Measurements from ENCODE around the gene RIMOC1. TPM values are rescaled to one million over a fixed set of nuclear protein-coding genes. Genes with fewer than 3 reads are reported as not detected.
"Not testable (repeated sequence)": the region's sequence is repeated elsewhere in the genome, so short reads cannot be mapped to it uniquely, and the experiment has no call there.

RIMOC1 gene
- total RNA-seq, 1 donor, result 27.6 TPM

DNA sequence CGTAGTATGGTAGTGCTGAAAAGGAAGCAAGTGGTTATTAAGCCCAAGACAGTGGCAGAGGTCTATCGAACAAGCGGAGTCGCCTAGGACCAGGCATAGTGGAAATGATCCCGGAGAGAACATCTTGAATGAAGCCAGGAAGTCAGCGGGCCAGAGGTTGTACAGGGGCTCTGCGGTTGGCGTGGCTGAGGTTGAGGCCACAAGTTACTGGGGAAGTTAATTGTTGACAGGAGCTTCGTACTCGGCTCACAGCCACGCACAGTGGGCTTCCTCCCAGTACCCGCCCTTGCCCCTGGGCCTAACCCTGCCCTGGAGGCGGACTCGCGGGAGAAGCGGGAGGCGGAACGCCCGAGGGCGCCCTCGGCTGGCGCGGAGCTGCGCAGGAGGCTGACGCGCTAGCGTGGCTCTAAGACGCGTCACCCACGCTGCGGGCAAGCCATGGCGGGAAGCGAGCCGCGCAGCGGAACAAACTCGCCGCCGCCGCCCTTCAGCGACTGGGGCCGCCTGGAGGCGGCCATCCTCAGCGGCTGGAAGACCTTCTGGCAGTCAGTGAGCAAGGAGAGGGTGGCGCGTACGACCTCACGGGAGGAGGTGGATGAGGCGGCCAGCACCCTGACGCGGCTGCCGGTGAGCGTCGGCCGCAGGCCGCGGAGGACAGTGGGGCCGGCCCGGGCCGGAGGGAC, 20.9 kb downstream of the RIMOC1 start, which contains the start of gene FBXO4:
TSS of gene FBXO4 (plus strand) at position 410 of the 683 bp plus-strand sequence. CDS start at position 439, 29 bp downstream.
- peak within 1 kb of the TSS; percentile 76 for H3K4me3 ChIP-seq (ENCODE audit: low read depth, low read length)
- TF ChIP-seq, protein P1, sequence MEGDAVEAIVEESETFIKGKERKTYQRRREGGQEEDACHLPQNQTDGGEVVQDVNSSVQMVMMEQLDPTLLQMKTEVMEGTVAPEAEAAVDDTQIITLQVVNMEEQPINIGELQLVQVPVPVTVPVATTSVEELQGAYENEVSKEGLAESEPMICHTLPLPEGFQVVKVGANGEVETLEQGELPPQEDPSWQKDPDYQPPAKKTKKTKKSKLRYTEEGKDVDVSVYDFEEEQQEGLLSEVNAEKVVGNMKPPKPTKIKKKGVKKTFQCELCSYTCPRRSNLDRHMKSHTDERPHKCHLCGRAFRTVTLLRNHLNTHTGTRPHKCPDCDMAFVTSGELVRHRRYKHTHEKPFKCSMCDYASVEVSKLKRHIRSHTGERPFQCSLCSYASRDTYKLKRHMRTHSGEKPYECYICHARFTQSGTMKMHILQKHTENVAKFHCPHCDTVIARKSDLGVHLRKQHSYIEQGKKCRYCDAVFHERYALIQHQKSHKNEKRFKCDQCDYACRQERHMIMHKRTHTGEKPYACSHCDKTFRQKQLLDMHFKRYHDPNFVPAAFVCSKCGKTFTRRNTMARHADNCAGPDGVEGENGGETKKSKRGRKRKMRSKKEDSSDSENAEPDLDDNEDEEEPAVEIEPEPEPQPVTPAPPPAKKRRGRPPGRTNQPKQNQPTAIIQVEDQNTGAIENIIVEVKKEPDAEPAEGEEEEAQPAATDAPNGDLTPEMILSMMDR (IDR thresholded peaks at IDR 0.05; ENCODE audit: insufficient read depth, low read depth, low read length), result peak; percentile 50
- DNase-seq (ENCODE audit: low read depth), result peak; percentile 86

DNA sequence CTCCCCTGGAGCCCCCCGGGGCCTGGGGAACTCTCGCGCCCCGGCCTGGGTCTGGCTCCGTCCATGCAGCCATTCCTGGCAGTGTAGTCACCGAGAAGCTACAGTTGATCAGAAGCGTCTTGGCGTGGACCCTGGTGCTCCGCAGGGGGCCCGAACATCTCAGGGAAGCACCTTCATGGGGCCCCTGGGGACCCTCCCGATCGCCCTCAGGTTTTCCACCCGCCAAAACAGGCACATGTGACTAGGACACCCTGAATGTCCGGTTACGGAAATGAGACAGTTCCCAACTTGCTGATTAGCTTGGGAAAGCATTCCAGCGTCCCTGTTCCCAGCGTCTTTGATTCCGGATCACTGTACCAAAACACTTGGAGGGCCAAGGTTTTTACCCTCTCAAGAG, 21.4 kb downstream of the RIMOC1 start:
- TF ChIP-seq, protein P1 (IDR thresholded peaks at IDR 0.05; ENCODE audit: insufficient read depth, low read depth, low read length), result no peak

DNA sequence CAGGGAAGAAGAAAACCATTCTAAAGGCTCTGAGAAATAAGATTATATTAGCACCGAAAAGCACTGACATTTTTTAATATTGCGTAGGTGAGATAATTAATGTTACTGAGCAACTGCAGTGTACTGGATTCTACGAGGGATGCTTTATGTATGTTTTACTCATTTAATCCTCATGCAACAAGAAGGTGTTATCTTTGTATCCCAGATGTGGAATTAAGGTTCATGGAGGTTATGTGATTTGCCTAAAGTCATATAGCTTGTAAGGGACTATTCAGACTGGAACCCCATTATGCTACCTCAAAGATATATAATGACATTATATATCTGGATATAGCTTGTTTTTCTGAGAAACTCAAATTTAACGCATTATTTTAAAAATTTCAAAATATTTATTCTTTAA, 23.5 kb downstream of the RIMOC1 start:
- no peak for DNase-seq (ENCODE audit: low read depth)
- no peak overlapping the region for H3K4me3 ChIP-seq (ENCODE audit: low read depth, low read length)
- TF ChIP-seq, protein P1 (IDR thresholded peaks at IDR 0.05; ENCODE audit: insufficient read depth, low read depth, low read length), result no peak

More for the DNA sequence above, 21.4 kb downstream of the RIMOC1 start:
- DNase-seq (ENCODE audit: low read depth), result peak; percentile 50
- peak overlapping the region; percentile 76 for H3K4me3 ChIP-seq (ENCODE audit: low read depth, low read length)

DNA sequence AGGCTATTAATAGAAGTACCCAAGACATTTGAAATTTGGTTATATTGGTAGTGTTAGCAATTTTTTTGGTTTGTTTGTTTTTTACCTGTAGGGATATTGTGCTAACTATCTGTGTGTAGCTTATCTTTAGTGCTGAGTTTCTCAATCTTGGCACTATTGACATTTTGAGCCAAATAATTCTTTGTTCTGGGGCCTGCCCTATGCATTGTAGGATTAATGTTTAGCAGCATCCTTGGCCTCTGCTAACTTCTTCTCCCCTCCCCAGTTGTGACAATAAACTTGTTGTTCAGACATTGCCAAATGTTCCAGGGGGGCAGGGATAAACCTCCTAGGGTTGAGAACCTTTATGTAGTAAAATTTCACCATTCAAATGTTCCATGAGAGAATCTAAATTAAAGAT, 24.9 kb downstream of the RIMOC1 start:
- H3K4me3 ChIP-seq (ENCODE audit: low read depth, low read length), result no peak overlapping the region
- no peak for DNase-seq (ENCODE audit: low read depth)
- TF ChIP-seq, protein P1 (IDR thresholded peaks at IDR 0.05; ENCODE audit: insufficient read depth, low read depth, low read length), result no peak

DNA sequence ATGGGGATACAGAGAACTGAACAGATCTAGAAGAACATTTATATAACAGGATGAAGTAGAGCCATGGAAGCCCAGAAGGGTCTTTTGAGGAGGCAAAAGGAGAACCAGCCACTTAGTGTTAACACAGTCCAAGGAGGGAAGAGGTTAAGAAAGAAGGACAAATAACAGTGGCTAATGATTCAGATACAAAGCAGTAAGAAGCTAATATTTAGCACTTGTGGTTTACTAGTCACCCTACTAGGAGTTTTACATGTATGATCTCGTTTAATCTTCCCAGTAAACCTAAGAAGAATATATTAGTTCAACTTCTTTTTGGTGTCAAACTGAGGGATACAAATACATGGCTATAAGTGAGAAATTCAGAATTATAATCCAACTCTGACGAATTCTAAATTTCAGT, 28.6 kb downstream of the RIMOC1 start:
- DNase-seq (ENCODE audit: low read depth), result no peak
- TF ChIP-seq, protein P1 (IDR thresholded peaks at IDR 0.05; ENCODE audit: insufficient read depth, low read depth, low read length), result no peak
- H3K4me3 ChIP-seq (ENCODE audit: low read depth, low read length), result no peak overlapping the region

DNA sequence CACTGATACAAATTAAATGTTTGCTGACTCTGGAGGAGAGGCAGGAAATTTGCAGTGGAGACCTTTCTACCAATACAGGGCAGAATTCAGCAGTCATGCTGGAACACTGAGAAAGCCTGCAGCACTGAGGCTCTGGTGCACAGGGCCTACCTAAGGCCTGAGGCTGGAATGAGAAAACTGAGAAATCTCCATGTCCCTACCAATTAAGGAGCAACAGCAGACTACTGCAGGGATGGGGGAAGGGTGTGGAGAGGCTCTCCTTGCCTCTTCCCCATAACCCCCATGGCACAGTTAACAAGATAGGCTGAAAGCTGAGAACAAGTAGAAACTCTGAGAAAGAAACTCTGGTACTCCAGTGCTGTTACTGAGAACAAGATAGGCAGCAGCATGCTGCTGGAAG, 31.4 kb downstream of the RIMOC1 start:
- TF ChIP-seq, protein P1 (IDR thresholded peaks at IDR 0.05; ENCODE audit: insufficient read depth, low read depth, low read length), result no peak

DNA sequence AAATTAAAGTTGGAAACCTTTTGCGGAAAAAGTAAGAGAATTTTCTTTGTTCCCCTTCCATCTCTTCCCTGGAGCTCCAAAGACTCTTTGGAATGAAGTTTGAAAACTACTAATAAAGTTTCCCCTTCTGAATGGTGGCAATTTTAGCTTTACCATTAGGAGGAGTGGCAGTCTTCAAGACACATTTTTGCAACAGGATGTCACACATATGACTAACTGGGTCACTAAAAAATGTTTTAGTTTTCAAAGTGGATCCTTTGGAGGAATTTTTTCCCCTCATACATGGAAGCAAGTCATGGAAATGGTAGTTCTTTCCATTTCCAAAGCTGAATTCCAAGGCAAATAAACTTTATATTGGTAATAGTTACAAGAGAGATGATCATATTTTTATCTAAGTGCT, 36.5 kb downstream of the RIMOC1 start:
- no peak overlapping the region for H3K4me3 ChIP-seq (ENCODE audit: low read depth, low read length)
- DNase-seq (ENCODE audit: low read depth), result no peak
- TF ChIP-seq, protein P1 (IDR thresholded peaks at IDR 0.05; ENCODE audit: insufficient read depth, low read depth, low read length), result no peak

More for the DNA sequence above, 31.4 kb downstream of the RIMOC1 start:
- DNase-seq (ENCODE audit: low read depth), result no peak
- H3K4me3 ChIP-seq (ENCODE audit: low read depth, low read length), result no peak overlapping the region

DNA sequence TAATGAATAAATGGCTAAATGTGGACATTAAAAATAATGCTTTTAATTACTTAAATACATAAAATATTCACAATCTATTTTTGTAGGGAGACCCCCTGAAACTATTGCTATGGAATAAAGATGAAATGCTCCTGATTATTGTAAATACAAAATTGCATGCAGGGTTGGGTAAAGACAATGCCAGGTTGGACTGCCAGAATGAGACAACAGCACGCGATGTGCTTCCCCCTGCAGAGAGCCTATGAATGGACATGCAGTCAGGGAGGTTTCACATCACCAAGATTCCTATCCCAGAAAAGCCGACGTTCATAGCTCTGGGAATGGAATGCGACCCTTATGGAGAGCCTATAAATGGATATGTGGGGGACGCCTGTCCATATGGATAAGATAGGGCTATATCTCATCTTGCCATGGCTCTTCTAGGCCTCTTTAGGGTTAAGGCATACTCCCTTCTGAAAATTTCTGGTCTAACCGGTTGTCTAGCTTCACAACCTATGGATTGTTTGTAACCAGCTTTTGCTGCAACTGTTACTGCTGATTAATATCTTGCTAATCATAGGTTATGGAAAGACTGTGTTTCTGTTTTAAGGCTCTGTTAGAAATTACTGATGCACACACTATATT, 41.3 kb downstream of the RIMOC1 start:
- H3K4me3 ChIP-seq (ENCODE audit: low read depth, low read length); DNase-seq (ENCODE audit: low read depth): not testable (repeated sequence)
